Measurements from ENCODE around the gene PROZ.
"Not testable (repeated sequence)": the region's sequence is repeated elsewhere in the genome, so short reads cannot be mapped to it uniquely, and the experiment has no call there.

PROZ gene

GRCh38 chr13:113157929-113158747 is at the start of gene PROZ:
TSS of gene PROZ (plus strand) at chr13:113158648. CDS start at chr13:113158661, 13 bp downstream.
- DNase-seq: peak; percentile 51

- no peak for DNase-seq
These were observed 49.0 kb upstream of the PROZ start for GRCh38 chr13:113109151-113110047.

- no peak for DNase-seq
These were observed 48.2 kb upstream of the PROZ start for GRCh38 chr13:113110048-113110851.

GRCh38 chr13:113110852-113111315 is 47.6 kb upstream of the PROZ start:
- DNase-seq: no peak

- not testable (repeated sequence) for DNase-seq
These were observed 46.6 kb upstream of the PROZ start for GRCh38 chr13:113111821-113112220.

GRCh38 chr13:113112475-113112874 is 46.0 kb upstream of the PROZ start:
- not testable (repeated sequence) for DNase-seq

GRCh38 chr13:113112893-113113845 is 45.3 kb upstream of the PROZ start:
- no peak for DNase-seq

- no peak for DNase-seq
These were observed 44.6 kb upstream of the PROZ start for GRCh38 chr13:113113846-113114271.

GRCh38 chr13:113114511-113115362 is 43.7 kb upstream of the PROZ start:
- DNase-seq: no peak

GRCh38 chr13:113115363-113116205 is 42.9 kb upstream of the PROZ start:
- no peak for DNase-seq

- no peak for DNase-seq
These were observed 42.1 kb upstream of the PROZ start for GRCh38 chr13:113116206-113116800.

- no peak for DNase-seq
These were observed 41.6 kb upstream of the PROZ start for GRCh38 chr13:113116871-113117271.

- no peak for DNase-seq
These were observed 41.0 kb upstream of the PROZ start for GRCh38 chr13:113117335-113117872.

GRCh38 chr13:113117911-113118260 is 40.6 kb upstream of the PROZ start:
- no peak for DNase-seq

- DNase-seq: no peak
These were observed 40.0 kb upstream of the PROZ start for GRCh38 chr13:113118261-113119021.

- no peak for DNase-seq
These were observed 39.2 kb upstream of the PROZ start for GRCh38 chr13:113119166-113119821.

GRCh38 chr13:113119822-113120189 is 38.6 kb upstream of the PROZ start:
- no peak for DNase-seq
